ENCODE data around the gene ITGB4.

DNA sequence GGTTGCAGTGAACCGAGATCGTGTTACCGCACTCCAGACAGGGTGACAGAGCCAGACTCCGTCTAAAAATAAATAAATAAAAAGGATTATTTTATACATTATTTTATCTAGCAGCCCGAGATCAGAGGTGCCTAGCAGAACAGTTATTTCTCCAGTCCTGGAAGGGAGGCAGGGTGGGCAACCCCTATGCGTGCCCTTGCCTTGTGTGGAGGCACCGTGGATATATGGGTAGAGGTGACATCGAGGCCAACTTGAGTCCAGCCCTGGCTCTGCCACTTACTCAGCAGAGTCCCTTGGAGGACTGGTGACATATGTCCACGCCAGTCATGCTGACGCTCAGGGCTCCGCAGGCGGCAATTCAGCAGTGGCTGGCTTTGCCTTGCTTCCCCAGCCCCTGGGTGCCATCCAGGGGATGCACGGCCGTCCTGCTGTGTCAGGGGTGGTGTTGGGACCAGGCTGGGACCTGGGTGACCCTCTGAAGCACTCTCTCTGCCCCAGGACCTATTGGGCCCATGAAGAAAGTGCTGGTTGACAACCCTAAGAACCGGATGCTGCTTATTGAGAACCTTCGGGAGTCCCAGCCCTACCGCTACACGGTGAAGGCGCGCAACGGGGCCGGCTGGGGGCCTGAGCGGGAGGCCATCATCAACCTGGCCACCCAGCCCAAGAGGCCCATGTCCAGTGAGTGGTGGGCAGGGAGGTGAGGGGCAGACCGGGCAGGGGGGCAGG, 30.6 kb downstream of the ITGB4 start:
- TF ChIP-seq POLR2A (IDR thresholded peaks at IDR 0.05) (no peak), POLR2AphosphoS5 (IDR thresholded peaks at IDR 0.05) (no peak)
- TF ChIP-seq, protein P1, sequence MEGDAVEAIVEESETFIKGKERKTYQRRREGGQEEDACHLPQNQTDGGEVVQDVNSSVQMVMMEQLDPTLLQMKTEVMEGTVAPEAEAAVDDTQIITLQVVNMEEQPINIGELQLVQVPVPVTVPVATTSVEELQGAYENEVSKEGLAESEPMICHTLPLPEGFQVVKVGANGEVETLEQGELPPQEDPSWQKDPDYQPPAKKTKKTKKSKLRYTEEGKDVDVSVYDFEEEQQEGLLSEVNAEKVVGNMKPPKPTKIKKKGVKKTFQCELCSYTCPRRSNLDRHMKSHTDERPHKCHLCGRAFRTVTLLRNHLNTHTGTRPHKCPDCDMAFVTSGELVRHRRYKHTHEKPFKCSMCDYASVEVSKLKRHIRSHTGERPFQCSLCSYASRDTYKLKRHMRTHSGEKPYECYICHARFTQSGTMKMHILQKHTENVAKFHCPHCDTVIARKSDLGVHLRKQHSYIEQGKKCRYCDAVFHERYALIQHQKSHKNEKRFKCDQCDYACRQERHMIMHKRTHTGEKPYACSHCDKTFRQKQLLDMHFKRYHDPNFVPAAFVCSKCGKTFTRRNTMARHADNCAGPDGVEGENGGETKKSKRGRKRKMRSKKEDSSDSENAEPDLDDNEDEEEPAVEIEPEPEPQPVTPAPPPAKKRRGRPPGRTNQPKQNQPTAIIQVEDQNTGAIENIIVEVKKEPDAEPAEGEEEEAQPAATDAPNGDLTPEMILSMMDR (IDR thresholded peaks at IDR 0.05) = no peak

All from gastroesophageal sphincter (tissue), 3 donors.